Measurements from ENCODE around the gene ITPKB.

DNA sequence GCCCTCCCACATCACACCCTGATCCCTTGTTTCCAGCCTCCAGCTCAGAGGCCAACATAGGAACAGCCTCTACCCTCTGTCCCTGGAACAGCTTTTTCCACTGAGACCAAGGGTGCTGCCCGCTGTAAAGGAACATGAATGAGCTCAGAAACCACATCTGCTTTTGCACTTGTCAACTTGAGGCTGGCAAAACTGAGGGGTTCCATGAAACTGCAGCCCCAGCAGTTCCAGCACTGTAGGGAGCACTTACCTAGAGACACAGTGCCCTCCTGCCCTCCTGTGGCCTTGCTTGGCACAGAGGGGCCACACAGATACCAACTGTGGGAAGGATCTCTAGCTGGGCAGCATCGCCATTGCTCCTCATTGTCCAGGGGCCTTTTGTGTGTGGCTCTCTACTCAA is 51.7 kb downstream of the ITPKB start:
- TF ChIP-seq, protein P1, sequence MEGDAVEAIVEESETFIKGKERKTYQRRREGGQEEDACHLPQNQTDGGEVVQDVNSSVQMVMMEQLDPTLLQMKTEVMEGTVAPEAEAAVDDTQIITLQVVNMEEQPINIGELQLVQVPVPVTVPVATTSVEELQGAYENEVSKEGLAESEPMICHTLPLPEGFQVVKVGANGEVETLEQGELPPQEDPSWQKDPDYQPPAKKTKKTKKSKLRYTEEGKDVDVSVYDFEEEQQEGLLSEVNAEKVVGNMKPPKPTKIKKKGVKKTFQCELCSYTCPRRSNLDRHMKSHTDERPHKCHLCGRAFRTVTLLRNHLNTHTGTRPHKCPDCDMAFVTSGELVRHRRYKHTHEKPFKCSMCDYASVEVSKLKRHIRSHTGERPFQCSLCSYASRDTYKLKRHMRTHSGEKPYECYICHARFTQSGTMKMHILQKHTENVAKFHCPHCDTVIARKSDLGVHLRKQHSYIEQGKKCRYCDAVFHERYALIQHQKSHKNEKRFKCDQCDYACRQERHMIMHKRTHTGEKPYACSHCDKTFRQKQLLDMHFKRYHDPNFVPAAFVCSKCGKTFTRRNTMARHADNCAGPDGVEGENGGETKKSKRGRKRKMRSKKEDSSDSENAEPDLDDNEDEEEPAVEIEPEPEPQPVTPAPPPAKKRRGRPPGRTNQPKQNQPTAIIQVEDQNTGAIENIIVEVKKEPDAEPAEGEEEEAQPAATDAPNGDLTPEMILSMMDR (IDR thresholded peaks at IDR 0.05): peak in 1 of 4 experiments; percentile 17
- no peak for TF ChIP-seq POLR2A (IDR thresholded peaks at IDR 0.05)
